RWPE2 (cell line): Measurements from ENCODE around the gene TEX30.

Source experiments
- ATAC-seq: fragments of 200-7000 bp; cut with Tn5 transposase; 3 replicates; pipeline ENCODE4 v1.9.1; 2021; ENCODE audit warnings: low read depth
- DNase-seq: peaks from one replicate; pipeline ENCODE4 v3.0.0-alpha.2; 2020; ENCODE audit warnings: low spot score
- H3K27ac ChIP-seq: fragments of 450-650 bp; 2 replicates; pipeline ENCODE4 v1.5.1; 2017; ENCODE audit warnings: mild to moderate bottlenecking; ENCODE audit not compliant: poor library complexity, severe bottlenecking
- H3K27me3 ChIP-seq: fragments of 250-450 bp; sonication (Bioruptor Pico); 2 replicates; pipeline ENCODE4 v1.5.1; 2021; ENCODE audit warnings: mild to moderate bottlenecking, moderate library complexity; ENCODE audit not compliant: insufficient read depth, poor library complexity, severe bottlenecking
- H3K36me3 ChIP-seq: fragments of 250-450 bp; sonication (Bioruptor Pico); 2 replicates; pipeline ENCODE4 v1.5.1; 2020; ENCODE audit warnings: low read depth, mild to moderate bottlenecking, moderate library complexity
- H3K4me1 ChIP-seq: fragments of 250-450 bp; sonication (Bioruptor Pico); 2 replicates; pipeline ENCODE4 v1.5.1; 2021; ENCODE audit warnings: mild to moderate bottlenecking, moderate library complexity; ENCODE audit not compliant: insufficient read depth, poor library complexity, severe bottlenecking
- H3K4me3 ChIP-seq: fragments of 250-450 bp; sonication (Bioruptor Pico); 2 replicates; pipeline ENCODE4 v1.5.1; 2021; ENCODE audit warnings: mild to moderate bottlenecking, moderate library complexity; ENCODE audit not compliant: severe bottlenecking
- H3K9me3 ChIP-seq: fragments of 250-450 bp; sonication (Bioruptor Pico); 2 replicates; pipeline ENCODE4 v1.5.1; 2021; ENCODE audit warnings: mild to moderate bottlenecking, moderate library complexity; ENCODE audit not compliant: severe bottlenecking
- TF ChIP-seq, protein P1 (sequence below): fragments of 450-650 bp; IDR thresholded peaks from one replicate; pipeline ENCODE4 v1.5.1; 2017; ENCODE audit warnings: mild to moderate bottlenecking, moderate library complexity; ENCODE audit not compliant: poor library complexity, severe bottlenecking

TEX30 gene

GRCh38 chr13:102800145-102801041, 26.8 kb upstream of the TEX30 start:
- TF ChIP-seq, protein P1, sequence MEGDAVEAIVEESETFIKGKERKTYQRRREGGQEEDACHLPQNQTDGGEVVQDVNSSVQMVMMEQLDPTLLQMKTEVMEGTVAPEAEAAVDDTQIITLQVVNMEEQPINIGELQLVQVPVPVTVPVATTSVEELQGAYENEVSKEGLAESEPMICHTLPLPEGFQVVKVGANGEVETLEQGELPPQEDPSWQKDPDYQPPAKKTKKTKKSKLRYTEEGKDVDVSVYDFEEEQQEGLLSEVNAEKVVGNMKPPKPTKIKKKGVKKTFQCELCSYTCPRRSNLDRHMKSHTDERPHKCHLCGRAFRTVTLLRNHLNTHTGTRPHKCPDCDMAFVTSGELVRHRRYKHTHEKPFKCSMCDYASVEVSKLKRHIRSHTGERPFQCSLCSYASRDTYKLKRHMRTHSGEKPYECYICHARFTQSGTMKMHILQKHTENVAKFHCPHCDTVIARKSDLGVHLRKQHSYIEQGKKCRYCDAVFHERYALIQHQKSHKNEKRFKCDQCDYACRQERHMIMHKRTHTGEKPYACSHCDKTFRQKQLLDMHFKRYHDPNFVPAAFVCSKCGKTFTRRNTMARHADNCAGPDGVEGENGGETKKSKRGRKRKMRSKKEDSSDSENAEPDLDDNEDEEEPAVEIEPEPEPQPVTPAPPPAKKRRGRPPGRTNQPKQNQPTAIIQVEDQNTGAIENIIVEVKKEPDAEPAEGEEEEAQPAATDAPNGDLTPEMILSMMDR, result peak; percentile 91
- peaks cover 5% of the 10 kb centered on the region for H3K36me3 ChIP-seq
- ATAC-seq (peak; percentile 71), DNase-seq (peak; percentile 78)
- no peaks in the 10 kb centered on the region for H3K9me3 ChIP-seq
- H3K4me1 ChIP-seq, result peaks cover 21% of the 10 kb centered on the region
- H3K27me3 ChIP-seq, result no peaks in the 10 kb centered on the region
- H3K4me3 ChIP-seq, result peak overlapping the region; percentile 52
- peak overlapping the region; percentile 73 for H3K27ac ChIP-seq

DNA sequence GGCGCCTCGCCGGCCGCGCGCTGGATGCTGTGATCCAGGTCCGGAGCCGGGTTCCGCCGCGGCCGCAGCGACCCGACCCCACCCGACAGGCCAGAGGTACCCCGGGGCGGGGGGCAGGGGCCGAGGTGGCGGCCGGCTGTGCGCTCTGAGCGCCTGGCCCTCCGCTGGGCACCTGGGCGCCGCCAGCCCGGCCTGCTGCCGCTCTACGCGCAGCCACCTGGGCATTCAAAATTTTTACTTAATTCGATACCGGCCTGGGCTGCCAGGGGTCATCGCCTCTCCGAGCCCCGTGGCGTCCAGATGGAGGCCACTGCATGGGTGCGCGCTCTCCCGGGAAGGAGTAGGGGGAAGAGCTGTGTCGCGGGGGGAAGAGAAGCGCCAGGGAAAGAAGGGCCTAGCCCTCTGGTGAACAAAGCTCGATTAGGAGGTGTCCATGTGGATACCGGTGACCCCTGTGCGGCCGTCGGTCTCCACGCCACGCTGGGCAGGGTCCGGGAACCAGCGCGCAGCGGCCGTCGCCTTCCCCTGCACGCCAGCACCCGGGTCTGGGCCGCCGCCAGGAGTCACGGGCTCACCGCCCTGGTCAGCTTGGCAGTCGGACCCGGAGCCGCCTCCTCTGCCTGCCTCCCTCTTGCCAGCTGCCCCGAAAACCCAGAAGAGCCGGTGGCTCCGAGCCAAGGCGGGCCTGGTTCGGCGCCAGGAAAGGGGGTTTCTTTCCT, 26.0 kb upstream of the TEX30 start:
- H3K4me1 ChIP-seq, result peaks cover 21% of the 10 kb centered on the region
- H3K27me3 ChIP-seq, result no peaks in the 10 kb centered on the region
- ATAC-seq (peak; percentile 8), DNase-seq (peak; percentile 59)
- peak overlapping the region; percentile 73 for H3K27ac ChIP-seq
- peaks cover 3% of the 10 kb centered on the region; the same call in 1 of the 2 replicates for H3K36me3 ChIP-seq
- no peaks in the 10 kb centered on the region for H3K9me3 ChIP-seq
- H3K4me3 ChIP-seq, result peak overlapping the region; percentile 52
- TF ChIP-seq, protein P1, result no peak

DNA sequence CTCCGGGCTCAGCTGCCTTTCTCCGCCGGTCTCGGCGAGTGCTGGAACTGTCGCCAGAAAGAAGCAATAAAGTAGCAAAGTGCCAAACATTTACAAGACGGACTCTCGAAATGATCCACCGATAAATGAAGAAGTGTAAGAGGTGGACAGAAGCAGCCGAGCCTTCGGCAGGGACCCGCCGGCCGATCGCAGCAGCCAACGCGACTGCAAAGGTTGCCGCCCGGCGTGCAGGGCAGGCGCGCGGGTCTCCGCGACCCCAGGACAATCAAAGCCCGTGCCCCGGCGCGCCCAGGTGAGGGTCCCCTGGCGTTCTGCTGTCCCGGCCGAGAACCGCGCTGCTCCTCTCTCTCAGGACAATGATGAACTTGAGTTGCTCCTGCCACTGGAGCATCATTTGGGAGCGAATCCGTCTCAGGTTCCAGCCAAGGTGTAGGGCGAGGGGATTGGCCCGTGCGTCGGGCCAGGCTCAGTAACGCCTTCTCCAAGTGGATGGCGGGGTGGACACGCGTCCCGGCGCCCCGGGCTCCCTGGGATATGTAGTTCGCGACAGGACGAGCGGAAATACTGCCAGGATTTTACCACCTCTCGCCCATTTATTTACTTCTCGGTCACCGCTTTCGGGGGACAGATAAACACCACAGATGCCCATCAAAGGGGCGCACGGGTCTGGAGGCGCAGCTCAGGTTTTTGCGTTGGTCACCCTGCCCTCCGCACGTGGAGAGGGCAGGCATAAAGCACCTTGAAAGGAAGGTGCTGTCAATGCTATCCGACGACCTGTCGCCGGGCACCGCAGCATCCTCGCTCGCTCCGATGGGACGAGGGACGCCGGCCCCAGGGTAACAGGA, 25.2 kb upstream of the TEX30 start, which contains the start of the genes BIVM and POGLUT2:
TSS of gene BIVM (plus strand) at position 539 of the 845 bp plus-strand sequence. CDS start 8,149 bp downstream, outside the sequence.
TSS of gene POGLUT2 (minus strand) at position 396 of the 845 bp plus-strand sequence. CDS start at position 90, 306 bp downstream.
- H3K4me3 ChIP-seq, result peak within 1 kb of the TSS; percentile 52
- peaks cover 21% of the 10 kb centered on the region for H3K4me1 ChIP-seq
- ATAC-seq, result peak; percentile 94
- no peaks in the 10 kb centered on the region for H3K27me3 ChIP-seq
- peak within 1 kb of the TSS; percentile 73 for H3K27ac ChIP-seq
- DNase-seq, result peak; percentile 95
- TF ChIP-seq, protein P1, result no peak
- H3K36me3 ChIP-seq, result peaks cover 6% of the 10 kb centered on the region; the same call in 1 of the 2 replicates
- H3K9me3 ChIP-seq, result no peaks in the 10 kb centered on the region

- ATAC-seq, result no peak
- DNase-seq, result no peak
- H3K36me3 ChIP-seq, result peaks cover 53% of the 10 kb centered on the region
- no peak overlapping the region for H3K4me3 ChIP-seq
- peaks cover 10% of the 10 kb centered on the region for H3K4me1 ChIP-seq
- no peak overlapping the region for H3K27ac ChIP-seq
- TF ChIP-seq, protein P1, result no peak
- H3K9me3 ChIP-seq, result no peaks in the 10 kb centered on the region
- H3K27me3 ChIP-seq, result no peaks in the 10 kb centered on the region
Measured at GRCh38 chr13:102793611-102794355, 20.2 kb upstream of the TEX30 start.
